AG09319 (cell line): ENCODE measurements around the gene CEMIP.
A peak's percentile ranks its signal among the peaks of the same experiment; 100 is the strongest.

Experiments
- DNase-seq: peaks from one replicate; pipeline ENCODE4 v3.0.0-alpha.2; 2010; ENCODE audit warnings: low read depth; ENCODE audit errors: extremely low read depth
- TF ChIP-seq, protein P1 (sequence below): IDR thresholded peaks from 2 replicates; pipeline ENCODE4 v1.5.1; 2011; ENCODE audit warnings: low read depth, mild to moderate bottlenecking, inconsistent platforms, low read length, moderate library complexity

CEMIP gene, protein sequence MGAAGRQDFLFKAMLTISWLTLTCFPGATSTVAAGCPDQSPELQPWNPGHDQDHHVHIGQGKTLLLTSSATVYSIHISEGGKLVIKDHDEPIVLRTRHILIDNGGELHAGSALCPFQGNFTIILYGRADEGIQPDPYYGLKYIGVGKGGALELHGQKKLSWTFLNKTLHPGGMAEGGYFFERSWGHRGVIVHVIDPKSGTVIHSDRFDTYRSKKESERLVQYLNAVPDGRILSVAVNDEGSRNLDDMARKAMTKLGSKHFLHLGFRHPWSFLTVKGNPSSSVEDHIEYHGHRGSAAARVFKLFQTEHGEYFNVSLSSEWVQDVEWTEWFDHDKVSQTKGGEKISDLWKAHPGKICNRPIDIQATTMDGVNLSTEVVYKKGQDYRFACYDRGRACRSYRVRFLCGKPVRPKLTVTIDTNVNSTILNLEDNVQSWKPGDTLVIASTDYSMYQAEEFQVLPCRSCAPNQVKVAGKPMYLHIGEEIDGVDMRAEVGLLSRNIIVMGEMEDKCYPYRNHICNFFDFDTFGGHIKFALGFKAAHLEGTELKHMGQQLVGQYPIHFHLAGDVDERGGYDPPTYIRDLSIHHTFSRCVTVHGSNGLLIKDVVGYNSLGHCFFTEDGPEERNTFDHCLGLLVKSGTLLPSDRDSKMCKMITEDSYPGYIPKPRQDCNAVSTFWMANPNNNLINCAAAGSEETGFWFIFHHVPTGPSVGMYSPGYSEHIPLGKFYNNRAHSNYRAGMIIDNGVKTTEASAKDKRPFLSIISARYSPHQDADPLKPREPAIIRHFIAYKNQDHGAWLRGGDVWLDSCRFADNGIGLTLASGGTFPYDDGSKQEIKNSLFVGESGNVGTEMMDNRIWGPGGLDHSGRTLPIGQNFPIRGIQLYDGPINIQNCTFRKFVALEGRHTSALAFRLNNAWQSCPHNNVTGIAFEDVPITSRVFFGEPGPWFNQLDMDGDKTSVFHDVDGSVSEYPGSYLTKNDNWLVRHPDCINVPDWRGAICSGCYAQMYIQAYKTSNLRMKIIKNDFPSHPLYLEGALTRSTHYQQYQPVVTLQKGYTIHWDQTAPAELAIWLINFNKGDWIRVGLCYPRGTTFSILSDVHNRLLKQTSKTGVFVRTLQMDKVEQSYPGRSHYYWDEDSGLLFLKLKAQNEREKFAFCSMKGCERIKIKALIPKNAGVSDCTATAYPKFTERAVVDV (N-terminal part only)

DNA sequence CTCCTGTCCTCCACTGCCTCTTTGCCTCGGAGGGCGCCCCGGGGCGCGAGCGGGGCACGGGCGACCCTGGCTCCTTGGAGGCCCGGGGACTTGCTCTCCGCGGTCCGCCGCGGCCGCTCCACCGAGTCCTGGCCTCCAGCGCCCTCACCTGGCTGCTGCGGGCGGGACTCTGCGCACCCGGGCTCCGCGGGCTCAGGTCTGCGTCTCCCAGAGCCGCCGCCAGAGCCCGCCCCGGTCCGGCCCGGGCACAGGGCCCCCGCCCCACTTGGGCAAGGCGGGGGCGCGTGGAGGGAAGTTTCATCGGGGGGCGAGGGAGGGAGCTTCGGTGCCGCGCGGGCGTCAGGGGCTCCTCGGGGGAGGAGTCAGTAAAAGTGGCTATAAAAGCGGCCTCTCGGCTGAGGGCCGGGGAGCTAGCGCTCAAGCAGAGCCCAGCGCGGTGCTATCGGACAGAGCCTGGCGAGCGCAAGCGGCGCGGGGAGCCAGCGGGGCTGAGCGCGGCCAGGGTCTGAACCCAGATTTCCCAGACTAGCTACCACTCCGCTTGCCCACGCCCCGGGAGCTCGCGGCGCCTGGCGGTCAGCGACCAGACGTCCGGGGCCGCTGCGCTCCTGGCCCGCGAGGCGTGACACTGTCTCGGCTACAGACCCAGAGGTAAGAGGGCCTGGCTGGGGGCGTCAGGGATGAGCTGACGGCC lies at the start of gene CEMIP:
Gene CEMIP, plus strand, starts transcription at position 407 of the 694 bp plus-strand sequence. CDS start 94,510 bp downstream, outside the sequence.
- peak; percentile 56 for DNase-seq
- TF ChIP-seq, protein P1, sequence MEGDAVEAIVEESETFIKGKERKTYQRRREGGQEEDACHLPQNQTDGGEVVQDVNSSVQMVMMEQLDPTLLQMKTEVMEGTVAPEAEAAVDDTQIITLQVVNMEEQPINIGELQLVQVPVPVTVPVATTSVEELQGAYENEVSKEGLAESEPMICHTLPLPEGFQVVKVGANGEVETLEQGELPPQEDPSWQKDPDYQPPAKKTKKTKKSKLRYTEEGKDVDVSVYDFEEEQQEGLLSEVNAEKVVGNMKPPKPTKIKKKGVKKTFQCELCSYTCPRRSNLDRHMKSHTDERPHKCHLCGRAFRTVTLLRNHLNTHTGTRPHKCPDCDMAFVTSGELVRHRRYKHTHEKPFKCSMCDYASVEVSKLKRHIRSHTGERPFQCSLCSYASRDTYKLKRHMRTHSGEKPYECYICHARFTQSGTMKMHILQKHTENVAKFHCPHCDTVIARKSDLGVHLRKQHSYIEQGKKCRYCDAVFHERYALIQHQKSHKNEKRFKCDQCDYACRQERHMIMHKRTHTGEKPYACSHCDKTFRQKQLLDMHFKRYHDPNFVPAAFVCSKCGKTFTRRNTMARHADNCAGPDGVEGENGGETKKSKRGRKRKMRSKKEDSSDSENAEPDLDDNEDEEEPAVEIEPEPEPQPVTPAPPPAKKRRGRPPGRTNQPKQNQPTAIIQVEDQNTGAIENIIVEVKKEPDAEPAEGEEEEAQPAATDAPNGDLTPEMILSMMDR: peak; percentile 58

DNA sequence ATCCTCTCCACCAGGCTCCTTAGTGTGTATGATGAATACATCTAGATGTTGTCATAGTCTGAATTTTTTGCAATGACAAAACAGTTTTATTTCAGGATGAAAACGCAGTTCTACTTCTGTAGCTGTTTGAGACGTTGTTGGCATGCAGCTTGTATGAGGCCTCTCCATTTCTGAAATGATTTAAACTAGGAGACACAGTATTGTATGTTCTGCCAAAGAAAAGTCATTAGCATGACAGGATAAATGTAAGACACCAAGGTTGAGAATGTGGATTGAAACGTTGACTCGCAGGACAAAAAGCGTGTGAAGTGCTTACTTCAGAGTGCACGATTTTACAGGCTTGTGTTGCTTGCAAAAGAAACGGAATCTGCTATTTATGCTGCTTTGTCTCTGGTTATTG lies 48.8 kb upstream of the CEMIP start:
- DNase-seq: no peak
- TF ChIP-seq, protein P1: no peak

DNA sequence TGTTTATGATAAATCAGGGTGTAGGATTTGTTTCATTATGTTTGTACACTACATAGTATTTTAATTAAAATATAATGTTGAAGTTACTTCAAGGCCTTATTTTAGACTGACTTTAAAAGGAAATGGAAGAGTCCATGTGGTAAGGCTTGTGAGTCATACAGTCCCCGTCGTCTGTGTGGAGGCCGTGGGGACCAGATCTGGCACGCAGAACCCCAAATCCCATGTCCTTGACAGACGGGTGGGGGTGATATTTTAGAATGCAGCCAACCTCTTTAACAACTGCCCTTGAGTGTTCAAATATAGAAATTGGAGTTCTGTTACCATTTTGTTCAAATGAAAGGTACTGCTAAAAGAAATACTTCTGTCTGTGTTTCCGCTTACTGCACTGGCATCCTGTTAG lies 48.2 kb upstream of the CEMIP start:
- DNase-seq: no peak
- TF ChIP-seq, protein P1: no peak

DNA sequence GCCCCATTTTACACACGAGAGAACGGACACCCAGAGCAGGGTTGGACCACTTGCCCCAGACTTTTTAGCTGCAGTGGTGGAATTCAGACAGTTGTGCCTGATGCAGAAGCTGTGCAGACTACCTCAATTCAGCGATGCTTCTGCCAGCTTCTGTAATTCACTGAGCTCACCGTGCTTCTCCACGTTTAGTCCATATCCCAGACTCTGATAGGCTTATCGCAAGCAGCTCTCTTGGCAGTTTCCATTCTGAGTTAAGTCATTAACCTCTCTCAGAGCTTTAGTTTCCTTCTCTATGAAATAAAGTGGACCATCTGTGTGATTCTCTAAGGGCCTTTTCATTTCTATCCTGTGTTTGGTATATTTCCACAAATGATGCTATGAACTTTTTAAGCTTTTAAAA lies 47.0 kb upstream of the CEMIP start:
- TF ChIP-seq, protein P1: no peak
- no peak for DNase-seq

DNA sequence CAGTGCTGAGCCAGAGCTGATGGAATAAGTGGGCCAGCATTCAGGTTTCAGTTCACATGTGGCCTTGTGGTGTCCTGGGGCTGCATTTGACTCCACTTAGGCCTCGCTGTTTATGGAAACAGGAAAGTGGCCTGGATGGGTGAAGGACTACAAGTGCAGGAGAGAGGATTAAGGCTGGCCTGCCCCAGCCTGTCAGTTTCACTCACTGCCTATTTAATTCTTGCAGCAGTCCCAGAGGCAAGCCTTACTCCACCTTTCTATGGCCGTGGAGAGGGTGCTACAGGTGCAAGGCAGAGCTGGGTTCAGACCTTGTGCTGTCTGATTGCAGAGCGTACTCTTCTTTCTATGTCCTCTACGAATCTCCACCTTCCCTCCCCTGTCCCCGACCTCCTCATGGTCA lies 46.4 kb upstream of the CEMIP start:
- no peak for DNase-seq
- TF ChIP-seq, protein P1: no peak

DNA sequence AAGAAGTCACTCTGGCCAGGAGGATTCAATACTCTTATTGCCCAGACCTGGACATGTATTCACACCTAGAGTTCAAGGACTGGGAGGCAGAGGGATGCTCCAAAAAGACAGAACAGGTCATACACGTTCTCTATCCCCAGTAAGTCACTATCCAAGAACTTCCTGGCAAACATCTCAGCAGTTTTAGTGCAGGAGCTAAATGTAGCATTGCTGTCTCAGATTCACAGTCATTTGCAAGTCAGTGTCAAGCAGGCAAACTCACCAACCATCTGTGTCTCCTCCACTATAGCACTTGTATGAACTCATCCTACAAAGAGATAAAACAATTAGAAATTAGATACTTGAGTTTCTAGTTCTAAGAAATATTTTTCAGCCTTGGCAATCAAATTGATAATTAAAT lies 45.7 kb upstream of the CEMIP start:
- TF ChIP-seq, protein P1: no peak

More for the DNA sequence above, 45.7 kb upstream of the CEMIP start:
- no peak for DNase-seq
